ENCODE measurements around the gene AEBP2.

AEBP2 gene

GRCh38 chr12:19561411-19561961 is 122.2 kb downstream of the AEBP2 start:
- no peak for TF ChIP-seq REST (IDR thresholded peaks at IDR 0.05; ENCODE audit: insufficient read depth in 1 of 2, low read depth in 2 of 2, low read length in 2 of 2)
- no peak for TF ChIP-seq SIN3A (IDR thresholded peaks at IDR 0.05; ENCODE audit: borderline replicate concordance, insufficient read depth, low read length)
